ENCODE data around the gene SLC25A47. TPM values are rescaled to one million over a fixed set of nuclear protein-coding genes. Genes with fewer than 3 reads are reported as not detected.
A peak's percentile ranks its signal among the peaks of the same experiment; 100 is the strongest.

Gene SLC25A47
- total and polyA plus RNA-seq, 8 donors: not detected

DNA sequence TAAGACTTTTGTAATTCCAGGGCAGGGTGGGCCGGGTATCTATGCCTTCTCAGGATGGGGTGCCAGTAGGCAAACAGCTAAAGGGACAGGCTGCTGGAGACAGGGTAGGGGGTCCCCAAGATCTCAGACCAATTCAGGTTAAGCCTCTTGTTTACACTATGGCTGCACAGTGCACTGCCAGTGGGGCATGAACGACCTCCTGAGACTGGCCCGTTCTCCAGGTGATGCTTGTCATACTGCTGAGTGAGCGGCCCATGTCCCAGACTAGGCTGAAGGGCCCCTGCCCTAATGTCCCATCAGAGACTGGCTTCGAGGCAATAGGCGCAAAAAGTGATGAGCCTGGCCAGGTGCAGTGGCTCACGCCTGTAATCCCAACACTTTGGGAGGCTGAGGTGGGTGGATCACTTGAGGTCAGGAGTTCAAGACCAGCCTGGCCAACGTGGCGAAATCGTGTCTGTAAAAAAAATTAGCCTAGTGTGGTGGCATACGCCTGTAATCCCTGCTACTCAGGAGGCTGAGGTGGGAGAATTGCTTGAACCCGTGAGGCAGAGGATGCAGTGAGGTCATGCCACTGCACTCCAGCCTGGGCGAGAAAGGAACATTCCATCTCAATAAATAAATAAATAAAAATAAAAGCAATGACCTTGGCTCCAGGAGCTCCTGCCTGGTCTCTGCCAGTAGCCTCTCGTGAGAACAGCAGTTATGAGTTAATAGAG, 29.5 kb upstream of the SLC25A47 start:
- ATAC-seq: no peak
- Histone ChIP-seq H3K27ac (no peak overlapping the region), H3K36me3 (peaks cover 0 to 27% of the 10 kb centered on the region in 2 donors), H3K4me1 (peaks cover 15 to 25% of the 10 kb centered on the region in 2 donors), H3K27me3 (no peaks in the 10 kb centered on the region), H3K4me3 (no peak overlapping the region), H3K9me3 (no peaks in the 10 kb centered on the region)
- DNase-seq: peak in 1 of 4 donors; percentile 24
- TF ChIP-seq CTCF (IDR thresholded peaks at IDR 0.05): no peak
- intact Hi-C loops (cut with DNase I): no loop called here

DNA sequence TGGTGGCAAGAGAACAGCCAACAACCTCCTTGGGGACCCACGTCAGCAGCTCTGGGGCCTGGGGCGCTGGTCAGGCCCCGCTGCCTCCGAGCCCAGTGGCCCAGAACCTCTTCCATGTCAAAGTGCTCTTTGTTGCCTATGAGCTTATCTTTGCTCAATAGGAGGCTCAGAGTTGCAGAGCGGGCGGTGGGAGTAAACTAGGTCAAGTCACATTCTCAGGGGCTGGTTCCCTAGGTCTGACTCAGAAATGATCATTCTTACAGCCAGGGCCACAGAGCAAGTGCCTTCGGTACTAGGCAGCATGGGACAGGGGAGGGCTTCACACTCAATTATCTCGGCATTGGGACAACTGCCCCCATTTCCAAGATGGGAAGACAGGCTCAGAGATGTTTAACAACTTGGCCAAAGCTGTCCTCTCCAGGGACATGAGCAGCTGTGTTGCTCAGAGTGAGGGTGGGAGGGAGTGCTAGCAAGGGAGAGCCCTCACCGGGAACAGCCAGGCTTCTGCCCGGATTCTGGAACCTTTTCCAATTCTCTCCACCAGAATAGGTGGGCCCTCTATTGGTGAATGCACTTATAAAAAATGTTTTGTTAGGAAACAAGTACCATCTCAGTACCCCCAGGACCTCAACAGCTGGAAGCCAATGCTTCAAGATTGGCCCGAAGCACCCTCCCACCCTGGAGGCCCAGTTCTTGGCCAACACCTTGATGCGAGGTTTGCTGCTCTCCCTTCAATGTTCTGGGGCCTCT, 28.8 kb upstream of the SLC25A47 start:
- peak in 2 of 4 donors; percentile 27 to 46 for DNase-seq
- intact Hi-C loops (cut with DNase I): no loop called here
- no peak for ATAC-seq
- H3K27me3 ChIP-seq: no peaks in the 10 kb centered on the region
- H3K4me1 ChIP-seq: peaks cover 15 to 25% of the 10 kb centered on the region in 2 donors
- peaks cover 0 to 27% of the 10 kb centered on the region in 2 donors for H3K36me3 ChIP-seq
- H3K4me3 ChIP-seq: no peak overlapping the region
- H3K9me3 ChIP-seq: no peaks in the 10 kb centered on the region
- no peak overlapping the region for H3K27ac ChIP-seq
- TF ChIP-seq CTCF (IDR thresholded peaks at IDR 0.05): no peak

DNA sequence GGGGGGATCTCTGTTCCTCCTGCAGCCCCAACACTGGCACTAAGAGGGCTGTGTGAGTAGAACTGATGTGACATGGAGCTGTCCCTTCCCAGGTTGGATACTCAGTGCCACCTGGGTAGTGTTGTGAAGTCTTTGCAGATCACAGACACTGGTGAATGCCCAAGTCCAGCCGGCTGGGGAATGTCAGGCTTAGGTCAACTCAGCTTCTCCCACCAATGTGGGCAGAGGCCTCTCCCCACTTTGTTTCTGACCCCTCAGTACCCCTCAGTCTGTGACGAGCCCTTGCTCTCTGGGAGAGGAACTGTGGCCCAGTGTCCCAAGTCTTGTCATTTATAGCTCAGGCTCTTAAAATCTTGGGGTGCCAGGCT, 28.2 kb upstream of the SLC25A47 start:
- intact Hi-C loops (cut with DNase I): no loop called here
- Histone ChIP-seq H3K27ac (no peak overlapping the region), H3K9me3 (no peaks in the 10 kb centered on the region)

GRCh38 chr14:100295376-100296105, 27.6 kb upstream of the SLC25A47 start:
- Histone ChIP-seq H3K36me3 (peaks cover 0 to 26% of the 10 kb centered on the region in 2 donors), H3K27ac (no peak overlapping the region), H3K4me1 (peaks cover 15 to 25% of the 10 kb centered on the region in 2 donors), H3K27me3 (no peaks in the 10 kb centered on the region), H3K9me3 (no peaks in the 10 kb centered on the region), H3K4me3 (no peak overlapping the region)
- ATAC-seq (no peak), DNase-seq (peak in 1 of 4 donors; percentile 33)
- intact Hi-C loops (cut with DNase I): no loop called here
- no peak for TF ChIP-seq CTCF (IDR thresholded peaks at IDR 0.05)

More for the DNA sequence above, 28.2 kb upstream of the SLC25A47 start:
- ATAC-seq: no peak
- Histone ChIP-seq H3K4me1 (peaks cover 15 to 25% of the 10 kb centered on the region in 2 donors), H3K36me3 (peaks cover 0 to 27% of the 10 kb centered on the region in 2 donors), H3K4me3 (no peak overlapping the region), H3K27me3 (no peaks in the 10 kb centered on the region)
- peak in 1 of 4 donors; percentile 25 for DNase-seq
- no peak for TF ChIP-seq CTCF (IDR thresholded peaks at IDR 0.05)

Measured in left lung (tissue), 10 donors.